HG02938 (cell line): ENCODE data around the gene FBLN5.

Experiments used
- ATAC-seq: cut with Tn5 transposase; IDR thresholded peaks from one replicate; pipeline ENCODE4 v1.9.1; 2021; ENCODE audit warnings: mild to moderate bottlenecking, moderate library complexity; ENCODE audit not compliant: unreplicated experiment

The FBLN5 gene

GRCh38 chr14:91946622-91947474 is 646 bp downstream of the FBLN5 start:
- no peak for ATAC-seq

GRCh38 chr14:91945751-91946621 is 1.5 kb downstream of the FBLN5 start:
- ATAC-seq = no peak

- ATAC-seq = no peak
These were observed 4.5 kb downstream of the FBLN5 start for GRCh38 chr14:91942946-91943345.

GRCh38 chr14:91942128-91942527 is 5.4 kb downstream of the FBLN5 start:
- ATAC-seq = no peak

- no peak for ATAC-seq
These were observed 7.3 kb downstream of the FBLN5 start for GRCh38 chr14:91940209-91940608.

- ATAC-seq = no peak
These were observed 11.9 kb downstream of the FBLN5 start for GRCh38 chr14:91935586-91935985.

- no peak for ATAC-seq
These were observed 12.8 kb downstream of the FBLN5 start for GRCh38 chr14:91934554-91935285.

GRCh38 chr14:91931478-91932088 is 15.9 kb downstream of the FBLN5 start:
- no peak for ATAC-seq

GRCh38 chr14:91929700-91930099 is 17.8 kb downstream of the FBLN5 start:
- ATAC-seq = no peak

GRCh38 chr14:91927800-91928199 is 19.7 kb downstream of the FBLN5 start:
- ATAC-seq = no peak

- no peak for ATAC-seq
These were observed 20.3 kb downstream of the FBLN5 start for GRCh38 chr14:91927191-91927590.

- ATAC-seq = no peak
These were observed 21.2 kb downstream of the FBLN5 start for GRCh38 chr14:91926131-91926890.

GRCh38 chr14:91925727-91926121 is 21.8 kb downstream of the FBLN5 start:
- no peak for ATAC-seq

GRCh38 chr14:91925001-91925726 is 22.3 kb downstream of the FBLN5 start:
- ATAC-seq = no peak

- no peak for ATAC-seq
These were observed 27.0 kb downstream of the FBLN5 start for GRCh38 chr14:91920526-91920925.

GRCh38 chr14:91919814-91920213 is 27.7 kb downstream of the FBLN5 start:
- no peak for ATAC-seq

GRCh38 chr14:91918186-91918883 is 29.2 kb downstream of the FBLN5 start:
- no peak for ATAC-seq

- ATAC-seq = no peak
These were observed 35.5 kb downstream of the FBLN5 start for GRCh38 chr14:91912035-91912434.
